Large intestine (tissue), 3 donors: ENCODE results near the gene ZNF615. TPM values are rescaled to one million over a fixed set of nuclear protein-coding genes. Genes with fewer than 3 reads are reported as not detected.
"Not testable (repeated sequence)": the region's sequence is repeated elsewhere in the genome, so short reads cannot be mapped to it uniquely, and the experiment has no call there.

ENCODE experiments used
- DNase-seq, 2 donors: peaks; one replicate each; pipeline versions ENCODE4 v3.0.0 to v3.0.0-alpha.2; 2013
- H3K27ac ChIP-seq: one replicate; pipeline ENCODE4 v1.5.1; 2013; ENCODE audit warnings: low read length
- H3K27me3 ChIP-seq: 2 replicates; pipeline ENCODE4 v1.6.1; 2013; ENCODE audit warnings: low read length; ENCODE audit not compliant: control insufficient read depth, insufficient read depth
- H3K36me3 ChIP-seq: 2 replicates; pipeline ENCODE4 v1.6.1; 2013; ENCODE audit warnings: low read length; ENCODE audit not compliant: control insufficient read depth, insufficient read depth
- H3K4me1 ChIP-seq: one replicate; pipeline ENCODE4 v1.6.1; 2013; ENCODE audit warnings: low read length; ENCODE audit not compliant: control insufficient read depth, insufficient read depth
- H3K4me3 ChIP-seq: one replicate; pipeline ENCODE4 v1.5.1; 2013; ENCODE audit warnings: low read length
- H3K9me3 ChIP-seq: one replicate; pipeline ENCODE4 v1.6.1; 2013; ENCODE audit warnings: mild to moderate bottlenecking, low read depth, low read length, moderate library complexity; ENCODE audit not compliant: control insufficient read depth
- WGBS: methylation state at CpG from one replicate; pipeline ENCODE4 v1.1.5; 2013; ENCODE audit warnings: low lambda C conversion rate; ENCODE audit not compliant: insufficient coverage; 5-methylcytosine and 5-hydroxymethylcytosine counted together
- polyA plus RNA-seq: library from polyadenylated mRNA; unstranded; fragments of 120-200 nt; gene quantifications from one replicate; pipeline ENCODE4 v1.2.1, GENCODE V29; 2013

ZNF615 gene
- polyA plus RNA-seq, 1 donor, result 9.2 TPM

DNA sequence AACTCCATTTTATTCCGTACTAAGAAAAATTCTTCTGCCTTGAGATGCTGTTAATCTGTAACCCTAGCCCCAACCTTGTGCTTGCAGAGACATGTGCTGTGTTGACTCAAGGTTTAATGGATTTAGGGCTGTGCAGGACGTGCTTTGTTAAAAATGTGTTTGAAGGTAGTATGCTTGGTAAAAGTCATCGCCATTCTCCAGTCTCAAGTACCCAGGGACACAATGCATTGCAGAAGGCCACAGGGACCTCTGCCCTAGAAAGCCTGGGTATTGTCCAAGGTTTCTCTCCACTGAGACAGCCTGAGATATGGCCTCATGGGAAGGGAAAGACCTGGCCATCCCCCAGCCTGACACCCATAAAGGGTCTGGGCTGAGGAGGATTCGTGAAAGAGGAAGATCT is 50.2 kb downstream of the ZNF615 start:
- H3K27me3 ChIP-seq, H3K4me1 ChIP-seq, H3K4me3 ChIP-seq, H3K27ac ChIP-seq, H3K9me3 ChIP-seq, H3K36me3 ChIP-seq, DNase-seq: not testable (repeated sequence)
- no CpG with 5 or more reads among the region's 4 CpGs for whole genome bisulfite sequencing

DNA sequence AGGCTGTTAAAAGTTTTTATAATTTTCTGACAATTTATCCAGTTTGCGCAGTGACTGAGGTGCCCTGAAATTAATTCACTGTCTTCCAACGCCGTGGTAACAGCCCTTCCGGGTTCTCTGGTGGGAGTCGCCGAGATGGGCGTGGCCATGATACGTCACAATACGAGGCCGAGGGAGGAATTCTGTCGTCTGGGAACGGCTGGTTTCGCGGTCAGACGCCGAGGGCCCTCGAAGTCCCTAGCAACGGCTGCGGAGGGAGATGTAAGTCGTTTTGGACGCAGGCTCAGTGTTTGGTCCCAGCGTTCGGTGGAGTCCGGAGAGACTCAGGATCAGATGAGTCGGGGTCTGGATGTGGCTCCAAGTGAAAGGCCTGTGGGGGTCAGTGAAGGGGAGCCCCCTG is 59.0 kb downstream of the ZNF615 start:
- H3K36me3 ChIP-seq, result peaks cover 14% of the 10 kb centered on the region
- peak in 1 of 2 donors; percentile 11 for DNase-seq
- no peak overlapping the region for H3K27ac ChIP-seq
- peaks cover 35% of the 10 kb centered on the region for H3K9me3 ChIP-seq
- H3K4me3 ChIP-seq, result no peak overlapping the region
- H3K27me3 ChIP-seq, result no peaks in the 10 kb centered on the region
- WGBS, result no CpG with 5 or more reads among the region's 25 CpGs
- no peaks in the 10 kb centered on the region for H3K4me1 ChIP-seq

DNA sequence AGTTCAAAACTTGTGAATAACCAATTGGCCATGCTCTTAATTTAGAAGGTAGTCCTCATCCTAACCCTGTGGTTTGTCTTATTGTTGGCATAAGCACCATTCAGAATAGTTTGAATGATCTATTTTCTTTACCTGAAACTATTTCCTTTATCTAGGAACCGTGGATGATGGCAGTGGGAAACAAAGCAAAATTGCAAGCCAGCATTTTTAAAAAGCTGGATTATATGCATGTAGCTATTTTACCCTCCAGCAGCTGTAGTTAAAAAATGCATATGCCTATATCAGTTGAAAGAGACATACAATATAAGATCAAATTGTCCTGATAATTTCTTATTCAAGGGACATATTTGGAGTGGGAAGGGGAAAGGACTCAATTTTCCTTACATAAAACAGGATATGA is 61.4 kb downstream of the ZNF615 start:
- no peak overlapping the region for H3K4me3 ChIP-seq
- H3K27me3 ChIP-seq, result no peaks in the 10 kb centered on the region
- DNase-seq, result no peak
- H3K27ac ChIP-seq, result no peak overlapping the region
- peaks cover 37% of the 10 kb centered on the region for H3K36me3 ChIP-seq
- 100% methylated on average over 1 of the region's 1 CpG for WGBS
- no peaks in the 10 kb centered on the region for H3K4me1 ChIP-seq
- H3K9me3 ChIP-seq, result peaks cover 43% of the 10 kb centered on the region

DNA sequence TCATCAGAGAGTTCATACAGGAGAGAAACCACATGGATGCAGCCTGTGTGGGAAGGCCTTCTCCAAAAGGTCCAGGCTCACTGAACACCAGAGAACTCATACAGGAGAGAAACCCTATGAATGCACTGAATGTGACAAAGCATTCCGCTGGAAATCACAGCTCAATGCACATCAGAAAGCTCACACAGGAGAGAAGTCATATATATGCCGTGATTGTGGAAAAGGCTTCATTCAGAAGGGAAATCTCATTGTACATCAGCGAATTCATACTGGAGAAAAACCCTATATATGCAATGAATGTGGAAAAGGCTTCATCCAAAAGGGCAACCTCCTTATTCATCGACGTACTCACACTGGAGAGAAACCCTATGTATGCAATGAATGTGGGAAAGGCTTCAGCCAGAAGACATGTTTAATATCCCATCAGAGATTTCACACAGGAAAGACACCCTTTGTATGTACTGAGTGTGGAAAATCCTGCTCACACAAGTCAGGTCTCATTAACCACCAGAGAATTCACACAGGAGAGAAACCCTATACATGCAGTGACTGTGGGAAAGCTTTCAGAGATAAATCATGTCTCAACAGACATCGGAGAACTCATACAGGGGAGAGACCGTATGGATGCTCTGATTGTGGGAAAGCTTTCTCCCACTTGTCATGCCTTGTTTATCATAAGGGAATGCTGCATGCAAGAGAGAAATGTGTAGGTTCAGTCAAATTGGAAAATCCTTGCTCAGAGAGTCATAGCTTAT is 63.0 kb downstream of the ZNF615 start:
- Histone ChIP-seq H3K27ac (no peak overlapping the region), H3K4me1 (no peaks in the 10 kb centered on the region), H3K27me3 (no peaks in the 10 kb centered on the region), H3K9me3 (peaks cover 49% of the 10 kb centered on the region), H3K4me3 (no peak overlapping the region), H3K36me3 (peaks cover 54% of the 10 kb centered on the region)
- no peak for DNase-seq
- WGBS, result no CpG with 5 or more reads among the region's 7 CpGs

Other genes with a start within 250 kb of the ZNF615 start
- 0.16 TPM for gene FPR2, start 247.0 kb downstream of the ZNF615 start, polyA plus RNA-seq
- 4.9 TPM for gene FPR3, start 213.1 kb downstream of the ZNF615 start, polyA plus RNA-seq
- gene ZNF577, start 120.3 kb downstream of the ZNF615 start, polyA plus RNA-seq, result 24.8 TPM
- 14.9 TPM for gene ZNF649, start 103.2 kb downstream of the ZNF615 start, polyA plus RNA-seq
- 5.6 TPM for gene ZNF613, start 80.7 kb downstream of the ZNF615 start, polyA plus RNA-seq
- gene ZNF350, start 21.4 kb downstream of the ZNF615 start, polyA plus RNA-seq, result 12.2 TPM
- 8.1 TPM for gene ZNF614, start 20.2 kb upstream of the ZNF615 start, polyA plus RNA-seq
- gene ZNF432, start 40.6 kb upstream of the ZNF615 start, polyA plus RNA-seq, result 13.9 TPM
- 24.0 TPM for gene ZNF841, start 87.6 kb upstream of the ZNF615 start, polyA plus RNA-seq
- gene ZNF616, start 131.7 kb upstream of the ZNF615 start, polyA plus RNA-seq, result 9.6 TPM
- gene ZNF836, start 163.4 kb upstream of the ZNF615 start, polyA plus RNA-seq, result 11.6 TPM
- 223 TPM for gene PPP2R1A, start 181.8 kb upstream of the ZNF615 start, polyA plus RNA-seq